ENCODE results near the gene ENPP6. TPM values are rescaled to one million over a fixed set of nuclear protein-coding genes. Genes with fewer than 3 reads are reported as not detected.

The ENPP6 gene
- polyA plus RNA-seq, 2 of the 4 experiments (the other 2 are of a cell fraction), result not detected

- TF ChIP-seq RNF2 (IDR thresholded peaks at IDR 0.05; ENCODE audit: borderline replicate concordance, low read depth), result no peak
Observed at GRCh38 chr4:184150102-184150839, 67.4 kb downstream of the ENPP6 start (continued).

GRCh38 chr4:184148738-184149637 is 68.7 kb downstream of the ENPP6 start:
- ChIA-PET POLR2A (no interaction called here), CTCF (interaction anchor here (1.0 kb wide), 1 partner anchor 19 kb away, joined by 3 read pairs; no protein-coding TSS in a partner anchor)
- 61% methylated on average over 4 of the region's 4 CpGs for WGBS (ENCODE audit: missing lambda C conversion rate)
- no peak for FAIRE-seq
- Histone ChIP-seq H3K9me3 (no peaks in the 10 kb centered on the region), H3K27ac (no peak overlapping the region), H3K4me1 (no peaks in the 10 kb centered on the region), H3K4me2 (no peak overlapping the region), H3K4me3 (no peak overlapping the region)
- no peak for DNase-seq (ENCODE audit: low read depth in 1 of 2, low spot score in 1 of 2)
- ATAC-seq, result no peak
- TF ChIP-seq FOXS1 (CRISPR knock-in tag; IDR thresholded peaks at IDR 0.05) (no peak), ZC3H11A (IDR thresholded peaks at IDR 0.05) (no peak), RAD21 (conservative IDR thresholded peaks at IDR 0.05 in 1 of 2, IDR thresholded peaks at IDR 0.05 in 1 of 2) (no peak), MAZ (IDR thresholded peaks at IDR 0.05; ENCODE audit: borderline replicate concordance, low read depth, low read length) (no peak), JUN (IDR thresholded peaks at IDR 0.05) (no peak), NR3C1 (IDR thresholded peaks at IDR 0.05) (no peak), FOSL2 (IDR thresholded peaks at IDR 0.05) (no peak), FOSL2 (CRISPR knock-in tag; IDR thresholded peaks at IDR 0.05) (no peak), HDAC2 (IDR thresholded peaks at IDR 0.05) (no peak), MAFK (IDR thresholded peaks at IDR 0.05; ENCODE audit: partially characterized antibody) (no peak), HES2 (IDR thresholded peaks at IDR 0.05) (no peak), ZFP36 (IDR thresholded peaks at IDR 0.05; ENCODE audit: borderline replicate concordance, partially characterized antibody) (no peak), POLR2A (IDR thresholded peaks at IDR 0.05; ENCODE audit: low read length) (no peak), REST (IDR thresholded peaks at IDR 0.05) (no peak), CBX8 (IDR thresholded peaks at IDR 0.05) (no peak), HEYL (CRISPR knock-in tag; IDR thresholded peaks at IDR 0.05) (no peak), RNF2 (IDR thresholded peaks at IDR 0.05; ENCODE audit: borderline replicate concordance, low read depth) (no peak)

- ChIA-PET POLR2A (no interaction called here), CTCF (no interaction called here)
- Histone ChIP-seq H3K4me1 (no peaks in the 10 kb centered on the region), H3K4me3 (no peak overlapping the region), H3K9me3 (no peaks in the 10 kb centered on the region), H3K4me2 (no peak overlapping the region), H3K27ac (no peak overlapping the region)
- ATAC-seq, result no peak
- FAIRE-seq, result no peak
- 41% methylated on average over 8 of the region's 8 CpGs for WGBS (ENCODE audit: missing lambda C conversion rate)
- no peak for DNase-seq (ENCODE audit: low read depth in 1 of 2, low spot score in 1 of 2)
- no peak for TF ChIP-seq HDAC2 (IDR thresholded peaks at IDR 0.05)
- no peak for TF ChIP-seq BHLHE40 (IDR thresholded peaks at IDR 0.05; ENCODE audit: low read depth, low read length)
- TF ChIP-seq NPAS2 (CRISPR knock-in tag; IDR thresholded peaks at IDR 0.05; ENCODE audit: borderline replicate concordance), result no peak
- no peak for TF ChIP-seq SREBF2 (IDR thresholded peaks at IDR 0.05)
- no peak for TF ChIP-seq ZFP36 (IDR thresholded peaks at IDR 0.05; ENCODE audit: borderline replicate concordance, partially characterized antibody)
- TF ChIP-seq REST (IDR thresholded peaks at IDR 0.05), result no peak
- TF ChIP-seq FOXS1 (CRISPR knock-in tag; IDR thresholded peaks at IDR 0.05), result no peak
- no peak for TF ChIP-seq FOSL2 (IDR thresholded peaks at IDR 0.05)
- no peak for TF ChIP-seq FOSL2 (CRISPR knock-in tag; IDR thresholded peaks at IDR 0.05)
- no peak for TF ChIP-seq MYC (IDR thresholded peaks at IDR 0.05; ENCODE audit: borderline replicate concordance, low read length)
- TF ChIP-seq RARB (CRISPR knock-in tag; IDR thresholded peaks at IDR 0.05), result no peak
- TF ChIP-seq ZSCAN20 (CRISPR knock-in tag; IDR thresholded peaks at IDR 0.05), result no peak
- TF ChIP-seq JUNB (IDR thresholded peaks at IDR 0.05), result no peak
- no peak for TF ChIP-seq RNF2 (IDR thresholded peaks at IDR 0.05; ENCODE audit: borderline replicate concordance, low read depth)
- no peak for TF ChIP-seq HEYL (CRISPR knock-in tag; IDR thresholded peaks at IDR 0.05)
Observed at GRCh38 chr4:184147858-184148737, 69.6 kb downstream of the ENPP6 start.
